HCT116 (cell line): ENCODE results near the gene AUTS2. TPM values are rescaled to one million over a fixed set of nuclear protein-coding genes. Genes with fewer than 3 reads are reported as not detected.

Experiments used
- ATAC-seq: fragments of 200-7000 bp; cut with Tn5 transposase; 2 replicates; pipeline ENCODE4 v1.9.1; 2020; ENCODE audit warnings: mild to moderate bottlenecking, moderate library complexity
- BruUV-seq: library from RNA; stranded (reverse); fragments of 400-500 nt; replicated peaks from 2 replicates; lab custom pipeline; 2021; lab: Mats Ljungman, UMichigan
- CTCF ChIA-PET: fragments of 300-600 bp; sonication (Branson Sonifier 250); formaldehyde crosslinking; loops from one replicate; lab custom pipeline; 2021; ENCODE audit warnings: antibody characterized with exemption; lab: Charles Lee
- POLR2A ChIA-PET: fragments of 300-600, 350-600 bp; sonication (Branson Sonifier 250); formaldehyde crosslinking; loops from one replicate; lab custom pipeline; 2021; ENCODE audit warnings: antibody characterized with exemption; lab: Charles Lee
- RAD21 ChIA-PET, 2 experiments: fragments of 300-600 bp; sonication (Branson Sonifier 250); formaldehyde crosslinking; loops; one replicate each; lab custom pipeline; 2023; ENCODE audit warnings: low total read pairs in 2 of 2; ENCODE audit not compliant: uncharacterized antibody in 2 of 2, unreplicated experiment in 2 of 2, low non-redundant PET in 1 of 2; lab: Charles Lee
- DNase-seq: peaks from one replicate; pipeline ENCODE4 v3.0.0-alpha.2; 2010; ENCODE audit warnings: low read depth, low spot score
- H2AFZ ChIP-seq: fragments of 200-600 bp; shearing (Covaris generic), sonication (generic); 2 replicates; pipeline ENCODE4 v1.6.1; 2017; ENCODE audit warnings: low read depth, mixed run types, mixed read lengths, antibody characterized with exemption, low read length; ENCODE audit not compliant: poor library complexity, severe bottlenecking
- H3K27ac ChIP-seq: 2 replicates; pipeline ENCODE4 v1.5.1; 2012; ENCODE audit warnings: low read depth, low read length
- H3K27me3 ChIP-seq: fragments of 200-600 bp; sonication (generic); 2 replicates; pipeline ENCODE4 v1.6.1; 2016; ENCODE audit warnings: mixed run types, low read length, mixed read lengths; ENCODE audit not compliant: insufficient read depth
- H3K36me3 ChIP-seq, 2 experiments: fragments of 200-500 bp in 1 of 2; fragments of 200-600 bp in 1 of 2; sonication (Bioruptor generic) in 1 of 2; sonication (generic) in 1 of 2; 2 replicates each; pipeline versions ENCODE4 v1.5.1 to v1.6.1; 2014 to 2016; ENCODE audit warnings: low read length in 2 of 2, inconsistent platforms in 1 of 2, mixed read lengths in 1 of 2, mixed run types in 1 of 2; ENCODE audit not compliant: insufficient read depth in 2 of 2, control insufficient read depth in 1 of 2
- H3K4me1 ChIP-seq, 2 experiments: fragments of 200-600 bp in 1 of 2; sonication (generic) in 1 of 2; 2 replicates each; pipeline versions ENCODE4 v1.5.1 to v1.6.1; 2012 to 2017; ENCODE audit warnings: low read length in 2 of 2, inconsistent platforms in 1 of 2, mild to moderate bottlenecking in 1 of 2, mixed read lengths in 1 of 2, mixed run types in 1 of 2, moderate library complexity in 1 of 2; ENCODE audit not compliant: insufficient read depth in 2 of 2, control insufficient read depth in 1 of 2
- H3K4me2 ChIP-seq: fragments of 200-600 bp; sonication (generic); 2 replicates; pipeline ENCODE4 v1.6.1; 2017; ENCODE audit warnings: mixed run types, low read length, mixed read lengths
- H3K4me3 ChIP-seq, 2 experiments: fragments of 200-600 bp in 1 of 2; sonication (generic) in 1 of 2; replicated peaks in 1 of 2; 2 replicates each; pipeline ENCODE4 v1.5.1; 2011 to 2016; ENCODE audit warnings: low read length in 2 of 2, control low read depth in 1 of 2, low read depth in 1 of 2, mild to moderate bottlenecking in 1 of 2, mixed read lengths in 1 of 2, mixed run types in 1 of 2
- H3K79me2 ChIP-seq: fragments of 200-600 bp; sonication (generic); 2 replicates; pipeline ENCODE4 v1.6.1; 2017; ENCODE audit warnings: mild to moderate bottlenecking, mixed run types, low read length, moderate library complexity, mixed read lengths; ENCODE audit not compliant: insufficient read depth
- H3K9ac ChIP-seq: fragments of 200-600 bp; sonication (generic); 2 replicates; pipeline ENCODE4 v1.6.1; 2016; ENCODE audit warnings: low read length, mixed read lengths
- H3K9me2 ChIP-seq: fragments of 200-600 bp; sonication (generic), shearing (Covaris generic); 2 replicates; pipeline ENCODE4 v1.6.1; 2017; ENCODE audit warnings: mixed run types, mild to moderate bottlenecking, moderate library complexity; ENCODE audit not compliant: insufficient read depth
- H3K9me3 ChIP-seq, 2 experiments: fragments of 200-500 bp in 1 of 2; fragments of 200-600 bp in 1 of 2; sonication (Bioruptor generic) in 1 of 2; sonication (generic) in 1 of 2; 2 replicates each; pipeline ENCODE4 v1.6.1; 2014 to 2017; ENCODE audit warnings: low read length in 2 of 2, mixed read lengths in 2 of 2, inconsistent platforms in 1 of 2, low read depth in 1 of 2, mild to moderate bottlenecking in 1 of 2, mixed run types in 1 of 2, moderate library complexity in 1 of 2; ENCODE audit not compliant: control insufficient read depth in 1 of 2, insufficient read depth in 1 of 2
- H4K20me1 ChIP-seq: fragments of 200-600 bp; sonication (generic), shearing (Covaris generic); 2 replicates; pipeline ENCODE4 v1.6.1; 2017; ENCODE audit warnings: mixed run types, mild to moderate bottlenecking, moderate library complexity; ENCODE audit not compliant: insufficient read depth
- ATF3 ChIP-seq: IDR thresholded peaks from 2 replicates; pipeline ENCODE4 v1.6.1; 2012
- CBX3 ChIP-seq: IDR thresholded peaks from 2 replicates; pipeline ENCODE4 v1.6.1; 2012; ENCODE audit warnings: low read depth
- CEBPB ChIP-seq: IDR thresholded peaks from 2 replicates; pipeline ENCODE4 v1.6.1; 2012; ENCODE audit warnings: low read depth
- CTCF ChIP-seq, 3 experiments: fragments of 200-600 bp in 1 of 3; sonication (generic) in 1 of 3; IDR thresholded peaks in 2 of 3; conservative IDR thresholded peaks in 1 of 3; 2 replicates each; pipeline ENCODE4 v1.5.1; 2012 to 2017; ENCODE audit warnings: low read depth in 2 of 3, low read length in 2 of 3, antibody characterized with exemption in 1 of 3, borderline replicate concordance in 1 of 3, control low read depth in 1 of 3, mild to moderate bottlenecking in 1 of 3, mixed read lengths in 1 of 3, mixed run types in 1 of 3, moderate library complexity in 1 of 3; ENCODE audit not compliant: insufficient read depth in 1 of 3
- EGR1 ChIP-seq: IDR thresholded peaks from 2 replicates; pipeline ENCODE4 v1.6.1; 2012; ENCODE audit warnings: low read depth
- ELF1 ChIP-seq: IDR thresholded peaks from 2 replicates; pipeline ENCODE4 v1.6.1; 2012; ENCODE audit warnings: low read depth, borderline replicate concordance
- EZH2 ChIP-seq: fragments of 200-600 bp; sonication (generic); IDR thresholded peaks from 2 replicates; pipeline ENCODE4 v1.6.1; 2017; ENCODE audit warnings: antibody characterized with exemption, mixed run types
- MAX ChIP-seq: IDR thresholded peaks from 2 replicates; pipeline ENCODE4 v1.6.1; 2012
- POLR2A ChIP-seq: IDR thresholded peaks from 2 replicates; pipeline ENCODE4 v1.7.0; 2011; ENCODE audit warnings: borderline replicate concordance; ENCODE audit not compliant: insufficient read depth, insufficient read length; ENCODE audit errors: extremely low read depth
- REST ChIP-seq: IDR thresholded peaks from 2 replicates; pipeline ENCODE4 v1.6.1; 2012; ENCODE audit warnings: low read depth
- SP1 ChIP-seq: IDR thresholded peaks from 2 replicates; pipeline ENCODE4 v1.6.1; 2012; ENCODE audit warnings: low read depth
- SRF ChIP-seq: IDR thresholded peaks from 2 replicates; pipeline ENCODE4 v1.6.1; 2012; ENCODE audit warnings: low read depth
- YY1 ChIP-seq: IDR thresholded peaks from 2 replicates; pipeline ENCODE4 v1.6.1; 2011; ENCODE audit warnings: low read length, low read depth, moderate library complexity, mild to moderate bottlenecking; ENCODE audit not compliant: insufficient replicate concordance; ENCODE audit errors: extremely low read depth
- ZBTB33 ChIP-seq: IDR thresholded peaks from 2 replicates; pipeline ENCODE4 v1.6.1; 2011; ENCODE audit warnings: mild to moderate bottlenecking, low read length, moderate library complexity; ENCODE audit not compliant: insufficient replicate concordance; ENCODE audit errors: extremely low read depth
- ZFX ChIP-seq: fragments of 450-650 bp; IDR thresholded peaks from 2 replicates; pipeline ENCODE4 v1.6.1; 2017
- ZNF274 ChIP-seq: fragments of 200-500 bp; sonication (Bioruptor generic); IDR thresholded peaks from 2 replicates; pipeline ENCODE4 v1.6.1; 2014; ENCODE audit warnings: mild to moderate bottlenecking, low read depth, low read length, inconsistent platforms
- intact Hi-C: fragments of 100-400 bp; cut with micrococcal nuclease; formaldehyde crosslinking; loops from 2 replicates; pipeline ENCODE4 v1.10.0; 2022
- total RNA-seq: library from RNA; stranded (reverse); gene quantifications from one replicate; pipeline ENCODE4 v1.2.1, GENCODE V29; 2021; ENCODE audit not compliant: unreplicated experiment

The AUTS2 gene
- total RNA-seq, 1 experiment from 2014 or later = 0.93 TPM

GRCh38 chr7:69820479-69821192 lies 222.4 kb downstream of the AUTS2 start:
- Histone ChIP-seq H4K20me1 (no peaks in the 10 kb centered on the region), H3K27ac (no peak overlapping the region), H3K9me3 (peaks cover 0 to 44% of the 10 kb centered on the region in 2 experiments; a peak in 2 of 4 replicates), H3K9ac (no peak overlapping the region), H3K27me3 (no peaks in the 10 kb centered on the region), H3K36me3 (no peaks in the 10 kb centered on the region), H3K4me3 (no peak overlapping the region), H3K9me2 (no peaks in the 10 kb centered on the region)
- ATAC-seq (no peak), DNase-seq (no peak)
- intact Hi-C loops = no loop called here
- ChIA-PET RAD21 (no interaction called here), CTCF (no interaction called here), POLR2A (no interaction called here)
- no peak for TF ChIP-seq EZH2
- no peak for TF ChIP-seq CTCF (IDR thresholded peaks at IDR 0.05 in 2 of 3, conservative IDR thresholded peaks at IDR 0.05 in 1 of 3; ENCODE audit: borderline replicate concordance in 1 of 3, insufficient read depth in 1 of 3, low read depth in 2 of 3, low read length in 2 of 3)
- TF ChIP-seq REST = no peak
- TF ChIP-seq ZBTB33 = no peak
- TF ChIP-seq POLR2A = no peak
- no peak for TF ChIP-seq EGR1
- TF ChIP-seq MAX = no peak
- TF ChIP-seq CBX3 = no peak
- no peak for TF ChIP-seq ZNF274
- no peak for TF ChIP-seq ZFX
- no peak for TF ChIP-seq ATF3
- TF ChIP-seq SP1 = no peak
- TF ChIP-seq CEBPB = no peak
- TF ChIP-seq ELF1 = no peak
- TF ChIP-seq SRF = no peak
- no peak for TF ChIP-seq YY1
- TF ChIP-seq, all 23 proteins: peak for 0
- H3K4me1 ChIP-seq = no peaks in the 10 kb centered on the region
- no peaks in the 10 kb centered on the region for H3K79me2 ChIP-seq
- H2AFZ ChIP-seq = no peak overlapping the region
- BruUV-seq = no TSS peak
- H3K4me2 ChIP-seq = no peak overlapping the region
